CD14-positive monocyte (primary cell): ENCODE data around the gene APBB1. TPM values are rescaled to one million over a fixed set of nuclear protein-coding genes. Genes with fewer than 3 reads are reported as not detected.

Experiments
- DNase-seq, 3 donors: peaks; one replicate each; pipeline ENCODE4 v3.0.0-alpha.2; 2011 to 2022
- H2AFZ ChIP-seq: 2 replicates; pipeline ENCODE4 v1.6.0; 2012; ENCODE audit warnings: mild to moderate bottlenecking, low read depth, low read length, inconsistent platforms; ENCODE audit not compliant: insufficient read depth, poor library complexity, severe bottlenecking
- H3K27ac ChIP-seq, 2 donors: 1 replicate in 1 of 2; 2 replicates in 1 of 2; pipeline ENCODE4 v1.5.1; 2012 to 2013; ENCODE audit warnings: low read length in 2 of 2, control low read depth in 1 of 2, inconsistent platforms in 1 of 2, low read depth in 1 of 2, mild to moderate bottlenecking in 1 of 2
- H3K27me3 ChIP-seq, 2 donors: one replicate each; pipeline versions ENCODE4 v1.6.0 to v1.6.1; 2011 to 2013; ENCODE audit warnings: low read length in 2 of 2; ENCODE audit not compliant: control insufficient read depth in 2 of 2, insufficient read depth in 2 of 2
- H3K36me3 ChIP-seq, 2 donors: replicated peaks in 1 of 2; 1 replicate in 1 of 2; 2 replicates in 1 of 2; pipeline versions ENCODE4 v1.5.1 to v1.6.1; 2012 to 2013; ENCODE audit warnings: low read length in 2 of 2, control low read depth in 1 of 2, inconsistent platforms in 1 of 2, mild to moderate bottlenecking in 1 of 2; ENCODE audit not compliant: insufficient read depth in 2 of 2, control insufficient read depth in 1 of 2
- H3K4me1 ChIP-seq, 2 donors: 1 replicate in 1 of 2; 2 replicates in 1 of 2; pipeline versions ENCODE4 v1.5.1 to v1.6.1; 2012 to 2013; ENCODE audit warnings: low read length in 2 of 2, control low read depth in 1 of 2, inconsistent platforms in 1 of 2, mild to moderate bottlenecking in 1 of 2, moderate library complexity in 1 of 2; ENCODE audit not compliant: insufficient read depth in 2 of 2, control insufficient read depth in 1 of 2
- H3K4me2 ChIP-seq: replicated peaks from 2 replicates; pipeline ENCODE3; 2012; ENCODE audit warnings: low read length, moderate library complexity, mild to moderate bottlenecking; ENCODE audit not compliant: poor library complexity, severe bottlenecking; ENCODE audit errors: extremely low read depth
- H3K4me3 ChIP-seq, 3 experiments: fragments of 200-600 bp in 1 of 3; sonication (generic) in 1 of 3; replicated peaks in 1 of 3; 1 replicate in 2 of 3; 2 replicates in 1 of 3; pipeline ENCODE4 v1.5.1; 2011 to 2013; ENCODE audit warnings: low read length in 3 of 3, mild to moderate bottlenecking in 3 of 3, control low read depth in 2 of 3, low read depth in 2 of 3, inconsistent platforms in 1 of 3, moderate library complexity in 1 of 3
- H3K79me2 ChIP-seq: 2 replicates; pipeline ENCODE4 v1.6.0; 2012; ENCODE audit warnings: mild to moderate bottlenecking, control low read depth, inconsistent platforms, low read length, moderate library complexity; ENCODE audit not compliant: insufficient read depth
- H3K9ac ChIP-seq: 2 replicates; pipeline ENCODE4 v1.6.0; 2017; ENCODE audit warnings: low read length, mild to moderate bottlenecking; ENCODE audit not compliant: insufficient read depth, poor library complexity, severe bottlenecking
- H3K9me3 ChIP-seq, 2 donors: replicated peaks in 1 of 2; 1 replicate in 1 of 2; 2 replicates in 1 of 2; pipeline versions ENCODE4 v1.5.1 to v1.6.1; 2012 to 2013; ENCODE audit warnings: low read length in 2 of 2, control low read depth in 1 of 2; ENCODE audit not compliant: control insufficient read depth in 1 of 2, insufficient read depth in 1 of 2
- H4K20me1 ChIP-seq: 2 replicates; pipeline ENCODE4 v1.6.0; 2012; ENCODE audit warnings: mild to moderate bottlenecking, low read length, control low read depth, moderate library complexity; ENCODE audit not compliant: insufficient read depth
- H3K27ac Mint-ChIP-seq, 7 donors: one replicate each; pipeline ENCODE4 v1.8.0; 2020; ENCODE audit warnings: mild to moderate bottlenecking in 7 of 7, mixed read lengths in 7 of 7, moderate library complexity in 6 of 7, inconsistent platforms in 2 of 7
- H3K27me3 Mint-ChIP-seq, 3 donors: one replicate each; pipeline ENCODE4 v1.8.0; 2021 to 2022; ENCODE audit warnings: low read depth in 3 of 3, mild to moderate bottlenecking in 3 of 3, mixed read lengths in 3 of 3, moderate library complexity in 3 of 3, inconsistent platforms in 1 of 3
- H3K36me3 Mint-ChIP-seq, 2 donors: one replicate each; pipeline ENCODE4 v1.8.0; 2020; ENCODE audit warnings: mixed read lengths in 2 of 2, inconsistent platforms in 1 of 2, mild to moderate bottlenecking in 1 of 2
- H3K4me1 Mint-ChIP-seq: one replicate; pipeline ENCODE4 v1.8.0; 2020; ENCODE audit warnings: mild to moderate bottlenecking, mixed read lengths
- H3K4me3 Mint-ChIP-seq, 2 donors: one replicate each; pipeline ENCODE4 v1.8.0; 2020; ENCODE audit warnings: mild to moderate bottlenecking in 2 of 2, mixed read lengths in 2 of 2, moderate library complexity in 1 of 2
- H3K9me3 Mint-ChIP-seq, 7 donors: one replicate each; pipeline ENCODE4 v1.8.0; 2020 to 2022; ENCODE audit warnings: mixed read lengths in 7 of 7, mild to moderate bottlenecking in 6 of 7, moderate library complexity in 6 of 7, inconsistent platforms in 2 of 7
- CTCF ChIP-seq: fragments of 200-600 bp; IDR thresholded peaks from one replicate; pipeline ENCODE4 v1.8.0; 2022; ENCODE audit warnings: antibody characterized with exemption, mild to moderate bottlenecking
- WGBS: methylation state at CpG from one replicate; pipeline ENCODE4 v1.1.5; 2013; ENCODE audit warnings: missing lambda C conversion rate; ENCODE audit not compliant: insufficient coverage; 5-methylcytosine and 5-hydroxymethylcytosine counted together
- intact Hi-C, 2 donors: fragments of 100-400 bp; cut with micrococcal nuclease; formaldehyde crosslinking; loops; one replicate each; pipeline versions ENCODE4 v1.15.0 to v1.15.1; 2023
- polyA plus RNA-seq, 3 donors: library from polyadenylated mRNA; depleted of rRNA in 1 of 3; unstranded in 2 of 3; stranded (reverse) in 1 of 3; fragments of 300-500 nt in 2 of 3; fragments of >200 nt in 1 of 3; fragmentation: Illumina TruSeq in 2 of 3; gene quantifications; 1 replicate in 2 of 3; 2 replicates in 1 of 3; pipeline ENCODE4 v1.2.3, GENCODE V29; 2012 to 2021

APBB1 gene
- polyA plus RNA-seq, 3 donors, result 0.85 to 2.5 (median 2.4) TPM

- no peaks in the 10 kb centered on the region for H4K20me1 ChIP-seq
- H3K36me3 Mint-ChIP-seq, result no peaks in the 10 kb centered on the region
- no peaks in the 10 kb centered on the region for H3K36me3 ChIP-seq
- WGBS, result 82% methylated on average over 8 of the region's 12 CpGs
- H3K27ac Mint-ChIP-seq, result no peak overlapping the region
- peaks cover 2 to 7% (median 3%) of the 10 kb centered on the region in 3 donors for H3K27me3 Mint-ChIP-seq
- no peaks in the 10 kb centered on the region for H3K9me3 ChIP-seq
- H2AFZ ChIP-seq, result no peak overlapping the region
- H3K4me2 ChIP-seq, result no peak overlapping the region
- no peaks in the 10 kb centered on the region for H3K9me3 Mint-ChIP-seq
- intact Hi-C loops, result no loop called here
- no peaks in the 10 kb centered on the region for H3K79me2 ChIP-seq
- no peak overlapping the region for H3K9ac ChIP-seq
- H3K4me1 Mint-ChIP-seq, result peaks cover 11% of the 10 kb centered on the region
- H3K4me1 ChIP-seq, result peaks cover 6 to 9% of the 10 kb centered on the region in 2 donors
- H3K4me3 Mint-ChIP-seq, result no peak overlapping the region
- DNase-seq, result no peak
- no peak for TF ChIP-seq CTCF
- no peak overlapping the region for H3K27ac ChIP-seq
- no peaks in the 10 kb centered on the region for H3K27me3 ChIP-seq
- H3K4me3 ChIP-seq, result no peak overlapping the region
Observed at GRCh38 chr11:6402061-6402470, 16.8 kb downstream of the APBB1 start.

GRCh38 chr11:6401464-6401863, 17.4 kb downstream of the APBB1 start:
- H3K9ac ChIP-seq, result no peak overlapping the region
- peaks cover 6 to 9% of the 10 kb centered on the region in 2 donors for H3K4me1 ChIP-seq
- intact Hi-C loops, result no loop called here
- no peak overlapping the region for H3K4me3 Mint-ChIP-seq
- H3K27ac ChIP-seq, result no peak overlapping the region
- H3K36me3 Mint-ChIP-seq, result no peaks in the 10 kb centered on the region
- H3K36me3 ChIP-seq, result no peaks in the 10 kb centered on the region
- H3K4me1 Mint-ChIP-seq, result peaks cover 11% of the 10 kb centered on the region
- H2AFZ ChIP-seq, result no peak overlapping the region
- no peaks in the 10 kb centered on the region for H3K9me3 Mint-ChIP-seq
- DNase-seq, result no peak
- peaks cover 3 to 7% (median 3%) of the 10 kb centered on the region in 3 donors for H3K27me3 Mint-ChIP-seq
- H3K27ac Mint-ChIP-seq, result no peak overlapping the region
- no peaks in the 10 kb centered on the region for H4K20me1 ChIP-seq
- H3K9me3 ChIP-seq, result no peaks in the 10 kb centered on the region
- H3K27me3 ChIP-seq, result no peaks in the 10 kb centered on the region
- WGBS, result 94% methylated on average over 3 of the region's 7 CpGs
- H3K79me2 ChIP-seq, result no peaks in the 10 kb centered on the region
- no peak for TF ChIP-seq CTCF
- H3K4me2 ChIP-seq, result no peak overlapping the region
- no peak overlapping the region for H3K4me3 ChIP-seq
